GM06990 (cell line): ENCODE measurements around the gene CFAP299.
"Not testable (repeated sequence)": the region's sequence is repeated elsewhere in the genome, so short reads cannot be mapped to it uniquely, and the experiment has no call there.

Experiments used
- DNase-seq: peaks from one replicate; pipeline ENCODE4 v3.0.0-alpha.2; 2011; ENCODE audit not compliant: insufficient read length; ENCODE audit errors: extremely low read depth
- H3K27me3 ChIP-seq: replicated peaks from 2 replicates; pipeline ENCODE4 v1.6.0; 2011; ENCODE audit warnings: low read length; ENCODE audit not compliant: control insufficient read depth, insufficient read depth
- H3K36me3 ChIP-seq: 2 replicates; pipeline ENCODE4 v1.5.1; 2011; ENCODE audit warnings: low read length; ENCODE audit not compliant: control insufficient read depth, insufficient read depth
- H3K4me3 ChIP-seq: replicated peaks from 2 replicates; pipeline ENCODE4 v1.5.1; 2011; ENCODE audit warnings: low read depth, mild to moderate bottlenecking, control low read depth, low read length
- CTCF ChIP-seq: IDR thresholded peaks from 2 replicates; pipeline ENCODE4 v1.5.1; 2011; ENCODE audit warnings: low read length, control low read depth, mild to moderate bottlenecking, inconsistent platforms; ENCODE audit not compliant: insufficient read depth, poor library complexity, severe bottlenecking

The CFAP299 gene

GRCh38 chr4:80334568-80334967 lies 962 bp upstream of the CFAP299 start:
- no peak for DNase-seq
- no peak for TF ChIP-seq CTCF
- no peaks in the 10 kb centered on the region; the same call in none of the 2 replicates for H3K27me3 ChIP-seq
- no peak overlapping the region for H3K4me3 ChIP-seq
- no peaks in the 10 kb centered on the region for H3K36me3 ChIP-seq

GRCh38 chr4:80335226-80335553 lies 340 bp upstream of the CFAP299 start:
- no peak for DNase-seq
- no peaks in the 10 kb centered on the region; the same call in none of the 2 replicates for H3K27me3 ChIP-seq
- no peaks in the 10 kb centered on the region for H3K36me3 ChIP-seq
- peak overlapping the region; percentile 64 for H3K4me3 ChIP-seq
- TF ChIP-seq CTCF: no peak

- TF ChIP-seq CTCF: no peak
- no peak overlapping the region for H3K4me3 ChIP-seq
- H3K27me3 ChIP-seq: no peaks in the 10 kb centered on the region; the same call in none of the 2 replicates
- no peak for DNase-seq
- no peaks in the 10 kb centered on the region for H3K36me3 ChIP-seq
Measured at GRCh38 chr4:80336582-80336981, 1.1 kb downstream of the CFAP299 start.

GRCh38 chr4:80340036-80340435 lies 4.5 kb downstream of the CFAP299 start:
- no peak for DNase-seq

GRCh38 chr4:80342684-80343083 lies 7.2 kb downstream of the CFAP299 start:
- not testable (repeated sequence) for DNase-seq, H3K27me3 ChIP-seq

More at GRCh38 chr4:80340036-80340435, 4.5 kb downstream of the CFAP299 start:
- Histone ChIP-seq H3K4me3 (no peak overlapping the region), H3K36me3 (no peaks in the 10 kb centered on the region), H3K27me3 (no peaks in the 10 kb centered on the region; the same call in 1 of the 2 replicates)
- TF ChIP-seq CTCF: no peak

GRCh38 chr4:80343887-80344286 lies 8.4 kb downstream of the CFAP299 start:
- TF ChIP-seq CTCF: no peak

More at GRCh38 chr4:80342684-80343083, 7.2 kb downstream of the CFAP299 start:
- H3K36me3 ChIP-seq, H3K4me3 ChIP-seq: not testable (repeated sequence)

More at GRCh38 chr4:80343887-80344286, 8.4 kb downstream of the CFAP299 start:
- H3K36me3 ChIP-seq: no peaks in the 10 kb centered on the region
- DNase-seq: no peak
- no peaks in the 10 kb centered on the region for H3K27me3 ChIP-seq
- H3K4me3 ChIP-seq: no peak overlapping the region
